ENCODE data around the gene ITPA. TPM values are rescaled to one million over a fixed set of nuclear protein-coding genes. Genes with fewer than 3 reads are reported as not detected.
"Not testable (repeated sequence)": the region's sequence is repeated elsewhere in the genome, so short reads cannot be mapped to it uniquely, and the experiment has no call there.

ITPA gene
- total RNA-seq, 5 donors from 2014 or later (not counting 1 experiment from before 2014, with no cell fraction given) = 41.6 to 67.6 (median 61.8) TPM

DNA sequence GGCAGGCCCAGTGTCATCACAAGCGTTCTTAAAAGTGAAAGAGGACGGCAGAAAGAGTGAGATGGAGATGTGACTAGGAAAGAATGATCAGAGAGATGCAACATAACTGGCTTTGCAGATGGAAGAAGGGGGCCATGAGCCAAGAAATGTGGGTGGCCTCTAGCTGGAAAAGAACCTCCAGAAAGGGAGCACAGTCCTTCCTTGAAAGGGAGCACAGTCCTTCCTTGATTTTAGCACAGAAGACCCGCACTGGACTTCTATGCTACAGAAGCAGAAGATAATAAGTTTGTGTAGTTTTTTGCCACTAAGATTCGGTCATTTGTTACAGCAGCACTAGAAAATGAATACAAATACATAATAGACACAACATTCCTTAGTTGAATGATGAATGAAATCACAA, 29.0 kb upstream of the ITPA start:
- no peak overlapping the region for H3K27ac Mint-ChIP-seq
- no peak overlapping the region for H3K4me3 ChIP-seq (ENCODE audit: control insufficient read depth in 1 of 2, extremely low read depth in 1 of 2, low read length in 1 of 2)
- H3K9me3 ChIP-seq = no peaks in the 10 kb centered on the region
- no peak overlapping the region for H3K27ac ChIP-seq (ENCODE audit: low read length)
- H3K27me3 Mint-ChIP-seq = peaks cover 0 to 3% of the 10 kb centered on the region in 2 donors
- 68% methylated on average over 2 of the region's 4 CpGs for WGBS (ENCODE audit: insufficient coverage)
- POLR2A ChIA-PET = no interaction called here
- DNase-seq (no peak), ATAC-seq (replicated peaks in 1 of 4) (no peak)
- CTCF ChIA-PET = no interaction called here
- H3K4me1 ChIP-seq (ENCODE audit: control insufficient read depth in 1 of 2, extremely low read depth in 1 of 2, insufficient read depth in 2 of 2, low read length in 2 of 2) = no peaks in the 10 kb centered on the region
- no peaks in the 10 kb centered on the region for H3K27me3 ChIP-seq (replicated peaks in 1 of 2; ENCODE audit: control insufficient read depth in 2 of 2, extremely low read depth in 1 of 2, insufficient read depth in 2 of 2, low read length in 1 of 2)
- H3K4me1 Mint-ChIP-seq = no peaks in the 10 kb centered on the region
- no peaks in the 10 kb centered on the region for H3K36me3 ChIP-seq (ENCODE audit: control insufficient read depth in 2 of 2, extremely low read depth in 1 of 2, insufficient read depth in 1 of 2, low read length in 1 of 2)
- no peaks in the 10 kb centered on the region for H3K9me3 Mint-ChIP-seq
- H3K4me3 Mint-ChIP-seq = no peak overlapping the region
- no peaks in the 10 kb centered on the region for H3K36me3 Mint-ChIP-seq

DNA sequence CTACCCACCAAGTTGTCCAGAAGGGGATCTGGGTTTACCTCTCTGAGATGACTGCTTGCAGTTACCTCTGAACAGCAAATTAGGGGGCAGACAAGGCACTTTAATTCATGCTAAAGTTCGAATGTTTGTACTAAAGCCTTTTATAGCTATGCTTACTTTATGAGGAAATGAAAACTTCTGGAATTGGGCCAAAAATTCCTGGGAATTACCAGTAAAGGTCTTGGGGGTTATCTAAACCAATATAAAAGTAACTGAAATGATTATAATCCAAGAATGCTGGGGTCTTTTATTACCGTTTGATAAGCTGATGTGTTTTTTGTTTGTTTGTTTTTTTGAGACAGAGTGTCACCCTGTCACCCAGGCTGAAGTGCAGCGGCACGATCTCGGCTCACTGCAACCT, 28.0 kb upstream of the ITPA start:
- H3K9me3 ChIP-seq = no peaks in the 10 kb centered on the region
- ChIA-PET CTCF (interaction anchor here in 1 of 2 donors (0.7 kb wide), 1 partner anchor 76 kb away, joined by 4 read pairs; no protein-coding TSS in a partner anchor), POLR2A (no interaction called here)
- Mint-ChIP-seq H3K4me1 (no peaks in the 10 kb centered on the region), H3K9me3 (no peaks in the 10 kb centered on the region), H3K36me3 (no peaks in the 10 kb centered on the region), H3K27ac (no peak overlapping the region), H3K4me3 (no peak overlapping the region), H3K27me3 (no peaks in the 10 kb centered on the region)
- no peak overlapping the region for H3K27ac ChIP-seq (ENCODE audit: low read length)
- no CpG with 5 or more reads among the region's 5 CpGs for WGBS (ENCODE audit: insufficient coverage)
- DNase-seq = no peak
- H3K4me3 ChIP-seq (ENCODE audit: control insufficient read depth in 1 of 2, extremely low read depth in 1 of 2, low read length in 1 of 2) = no peak overlapping the region
- H3K27me3 ChIP-seq (replicated peaks in 1 of 2; ENCODE audit: control insufficient read depth in 2 of 2, extremely low read depth in 1 of 2, insufficient read depth in 2 of 2, low read length in 1 of 2) = no peaks in the 10 kb centered on the region
- no peaks in the 10 kb centered on the region for H3K4me1 ChIP-seq (ENCODE audit: control insufficient read depth in 1 of 2, extremely low read depth in 1 of 2, insufficient read depth in 2 of 2, low read length in 2 of 2)
- no peaks in the 10 kb centered on the region for H3K36me3 ChIP-seq (ENCODE audit: control insufficient read depth in 2 of 2, extremely low read depth in 1 of 2, insufficient read depth in 1 of 2, low read length in 1 of 2)
- ATAC-seq (replicated peaks in 1 of 4) = no peak

DNA sequence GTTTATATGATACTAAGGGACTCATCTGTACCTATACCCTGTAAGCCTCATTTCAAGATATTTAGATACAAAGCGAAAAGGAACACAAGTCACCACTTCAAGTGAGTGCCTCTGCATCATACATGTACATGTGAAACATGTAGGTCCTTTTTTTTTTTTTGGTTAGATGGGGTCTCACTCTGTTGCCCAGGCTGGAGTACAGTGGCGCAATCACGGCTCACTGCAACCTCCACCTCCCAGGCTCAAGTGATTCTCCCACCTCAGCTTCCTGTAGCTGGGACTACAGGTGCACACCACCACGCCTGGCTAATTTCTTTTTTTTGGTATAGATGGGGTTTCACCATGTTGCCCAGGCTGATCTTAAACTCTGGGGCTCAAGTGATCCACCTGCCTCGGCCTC, 26.9 kb upstream of the ITPA start:
- H3K9me3 ChIP-seq; H3K4me3 Mint-ChIP-seq; H3K27me3 ChIP-seq (replicated peaks in 1 of 2; ENCODE audit: control insufficient read depth in 2 of 2, extremely low read depth in 1 of 2, insufficient read depth in 2 of 2, low read length in 1 of 2); DNase-seq; H3K4me3 ChIP-seq (ENCODE audit: control insufficient read depth in 1 of 2, extremely low read depth in 1 of 2, low read length in 1 of 2); POLR2A ChIA-PET; H3K36me3 Mint-ChIP-seq; H3K27me3 Mint-ChIP-seq; H3K4me1 ChIP-seq (ENCODE audit: control insufficient read depth in 1 of 2, extremely low read depth in 1 of 2, insufficient read depth in 2 of 2, low read length in 2 of 2); H3K36me3 ChIP-seq (ENCODE audit: control insufficient read depth in 2 of 2, extremely low read depth in 1 of 2, insufficient read depth in 1 of 2, low read length in 1 of 2); H3K27ac Mint-ChIP-seq; H3K9me3 Mint-ChIP-seq; ATAC-seq (replicated peaks in 1 of 4); H3K27ac ChIP-seq (ENCODE audit: low read length); H3K4me1 Mint-ChIP-seq: not testable (repeated sequence)
- 100% methylated on average over 1 of the region's 5 CpGs for WGBS (ENCODE audit: insufficient coverage)
- CTCF ChIA-PET = interaction anchor here in 1 of 2 donors (0.7 kb wide), 1 partner anchor 27 kb away, joined by 4 read pairs; no protein-coding TSS in a partner anchor

DNA sequence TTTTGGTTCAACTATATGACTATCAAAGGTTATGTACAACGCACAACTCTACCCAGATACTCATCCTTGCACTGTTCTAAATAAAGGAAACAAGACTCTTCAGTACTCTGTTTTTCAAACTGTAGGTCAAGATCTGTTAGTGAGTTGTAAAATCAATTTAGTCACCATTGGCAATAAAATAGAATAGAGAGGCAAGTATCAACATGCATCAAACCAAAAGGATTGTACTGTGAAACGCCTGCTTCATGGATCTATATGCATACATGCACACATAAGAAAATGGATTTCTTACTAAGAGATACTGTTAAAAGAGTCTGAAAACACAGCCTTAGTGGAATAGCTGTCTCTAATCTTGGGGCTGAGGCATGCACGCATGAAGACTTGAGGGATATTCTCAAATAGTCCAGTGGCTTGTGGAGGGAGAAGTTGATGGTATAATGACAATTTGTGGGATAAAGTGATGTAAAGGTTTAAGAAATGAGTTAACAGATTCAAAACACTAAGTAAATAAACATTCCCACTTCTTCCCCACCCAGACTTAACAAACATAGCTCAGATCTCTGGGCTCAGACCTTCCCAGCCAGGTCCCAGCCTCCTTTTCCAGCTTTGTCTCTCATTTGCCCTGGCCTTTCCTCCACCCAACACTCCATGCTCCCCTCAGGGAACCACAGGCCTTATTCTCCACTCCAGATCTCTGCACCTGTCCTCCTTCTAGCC, 25.2 kb upstream of the ITPA start:
- no peaks in the 10 kb centered on the region for H3K9me3 ChIP-seq
- Mint-ChIP-seq H3K9me3 (no peaks in the 10 kb centered on the region), H3K4me1 (no peaks in the 10 kb centered on the region), H3K27ac (no peak overlapping the region), H3K4me3 (no peak overlapping the region), H3K27me3 (no peaks in the 10 kb centered on the region), H3K36me3 (no peaks in the 10 kb centered on the region)
- CTCF ChIA-PET = interaction anchor here in 1 of 2 donors (0.7 kb wide), 1 partner anchor 764 kb away, joined by 3 read pairs; no protein-coding TSS in a partner anchor
- H3K27ac ChIP-seq (ENCODE audit: low read length) = no peak overlapping the region
- no peaks in the 10 kb centered on the region for H3K27me3 ChIP-seq (replicated peaks in 1 of 2; ENCODE audit: control insufficient read depth in 2 of 2, extremely low read depth in 1 of 2, insufficient read depth in 2 of 2, low read length in 1 of 2)
- POLR2A ChIA-PET = no interaction called here
- no peaks in the 10 kb centered on the region for H3K4me1 ChIP-seq (ENCODE audit: control insufficient read depth in 1 of 2, extremely low read depth in 1 of 2, insufficient read depth in 2 of 2, low read length in 2 of 2)
- peaks cover 0 to 3% of the 10 kb centered on the region in 2 donors for H3K36me3 ChIP-seq (ENCODE audit: control insufficient read depth in 2 of 2, extremely low read depth in 1 of 2, insufficient read depth in 1 of 2, low read length in 1 of 2)
- 100% methylated on average over 1 of the region's 3 CpGs for WGBS (ENCODE audit: insufficient coverage)
- DNase-seq (no peak), ATAC-seq (replicated peaks in 1 of 4) (no peak)
- H3K4me3 ChIP-seq (ENCODE audit: control insufficient read depth in 1 of 2, extremely low read depth in 1 of 2, low read length in 1 of 2) = no peak overlapping the region

DNA sequence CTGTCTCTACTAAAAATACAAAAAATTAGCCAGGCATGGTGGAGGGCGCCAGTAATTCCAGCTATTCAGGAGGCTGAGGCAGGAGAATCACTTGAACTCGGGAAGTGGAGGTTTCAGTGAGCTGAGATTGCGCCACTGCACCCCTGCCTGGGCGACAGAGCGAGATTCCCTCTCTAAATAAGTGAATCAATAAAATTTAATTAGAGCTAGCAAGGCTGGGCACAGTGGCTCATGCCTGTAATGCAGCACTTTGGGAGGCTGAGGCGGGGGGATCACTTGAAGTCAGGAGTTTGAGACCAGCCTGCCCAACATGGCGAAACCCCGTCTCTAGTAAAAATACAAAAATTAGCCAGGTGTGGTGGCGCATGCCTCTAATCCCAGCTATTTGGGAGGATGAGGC, 21.4 kb upstream of the ITPA start:
- H3K27ac Mint-ChIP-seq; H3K4me3 Mint-ChIP-seq; H3K27me3 Mint-ChIP-seq; POLR2A ChIA-PET; H3K4me3 ChIP-seq (ENCODE audit: control insufficient read depth in 1 of 2, extremely low read depth in 1 of 2, low read length in 1 of 2); H3K4me1 Mint-ChIP-seq; H3K27me3 ChIP-seq (replicated peaks in 1 of 2; ENCODE audit: control insufficient read depth in 2 of 2, extremely low read depth in 1 of 2, insufficient read depth in 2 of 2, low read length in 1 of 2); H3K27ac ChIP-seq (ENCODE audit: low read length); H3K9me3 Mint-ChIP-seq; DNase-seq; ATAC-seq (replicated peaks in 1 of 4); CTCF ChIA-PET; H3K4me1 ChIP-seq (ENCODE audit: control insufficient read depth in 1 of 2, extremely low read depth in 1 of 2, insufficient read depth in 2 of 2, low read length in 2 of 2); H3K9me3 ChIP-seq: not testable (repeated sequence)
- peaks cover 13 to 30% of the 10 kb centered on the region in 2 donors for H3K36me3 ChIP-seq (ENCODE audit: control insufficient read depth in 2 of 2, extremely low read depth in 1 of 2, insufficient read depth in 1 of 2, low read length in 1 of 2)
- H3K36me3 Mint-ChIP-seq = peaks cover 26% of the 10 kb centered on the region
- 90% methylated on average over 3 of the region's 9 CpGs for WGBS (ENCODE audit: insufficient coverage)

DNA sequence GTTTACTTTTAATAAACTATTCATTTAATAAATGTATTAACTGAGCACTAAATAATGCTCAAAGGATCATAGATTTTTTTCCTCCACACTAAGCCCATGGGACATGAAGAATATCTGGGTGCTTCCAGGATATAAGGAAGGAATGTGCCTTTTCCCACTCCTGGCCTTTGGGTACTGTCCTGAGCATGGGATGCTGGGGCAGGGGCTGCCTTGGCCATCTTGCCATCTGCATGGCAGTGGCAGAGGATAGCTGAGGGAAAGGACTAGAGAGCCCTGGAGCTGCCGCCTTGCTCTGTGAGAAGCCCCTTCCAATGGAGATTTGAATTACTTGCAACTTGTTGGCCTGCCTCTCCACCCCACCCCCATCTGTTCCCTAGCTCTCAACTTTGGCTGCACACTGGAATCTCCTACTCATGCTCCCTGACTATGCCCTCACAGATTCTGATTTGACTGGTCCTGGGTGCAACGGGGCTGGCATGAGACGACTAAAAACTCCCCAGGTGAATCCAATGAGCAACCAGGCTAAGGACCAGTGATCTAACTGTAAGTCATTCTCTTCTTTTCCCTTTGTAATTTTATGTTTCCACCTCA, 20.4 kb upstream of the ITPA start:
- H3K9me3 Mint-ChIP-seq = no peaks in the 10 kb centered on the region
- no peaks in the 10 kb centered on the region for H3K27me3 Mint-ChIP-seq
- Histone ChIP-seq H3K27me3 (replicated peaks in 1 of 2; ENCODE audit: control insufficient read depth in 2 of 2, extremely low read depth in 1 of 2, insufficient read depth in 2 of 2, low read length in 1 of 2) (no peaks in the 10 kb centered on the region), H3K9me3 (no peaks in the 10 kb centered on the region), H3K36me3 (ENCODE audit: control insufficient read depth in 2 of 2, extremely low read depth in 1 of 2, insufficient read depth in 1 of 2, low read length in 1 of 2) (peaks cover 13 to 40% of the 10 kb centered on the region in 2 donors), H3K27ac (ENCODE audit: low read length) (no peak overlapping the region), H3K4me3 (ENCODE audit: control insufficient read depth in 1 of 2, extremely low read depth in 1 of 2, low read length in 1 of 2) (no peak overlapping the region), H3K4me1 (ENCODE audit: control insufficient read depth in 1 of 2, extremely low read depth in 1 of 2, insufficient read depth in 2 of 2, low read length in 2 of 2) (no peaks in the 10 kb centered on the region)
- no peak for DNase-seq
- ATAC-seq (replicated peaks in 1 of 4) = no peak
- 86% methylated on average over 1 of the region's 3 CpGs for WGBS (ENCODE audit: insufficient coverage)
- H3K27ac Mint-ChIP-seq = peak overlapping the region in 1 of 2 donors; percentile 56
- peaks cover 0 to 6% (median 0%) of the 10 kb centered on the region in 3 donors for H3K4me1 Mint-ChIP-seq
- ChIA-PET CTCF (no interaction called here), POLR2A (interaction anchor here in 1 of 2 donors (0.7 kb wide), 1 partner anchor 30 kb away, joined by 3 read pairs; no protein-coding TSS in a partner anchor)
- peaks cover 27% of the 10 kb centered on the region for H3K36me3 Mint-ChIP-seq
- H3K4me3 Mint-ChIP-seq = no peak overlapping the region
